Measurements from ENCODE around the gene UBL4A. TPM values are rescaled to one million over a fixed set of nuclear protein-coding genes. Genes with fewer than 3 reads are reported as not detected.

UBL4A gene
- 15.7 TPM for polyA plus RNA-seq (2013, experiment 1 of 2)
- polyA plus RNA-seq (2013, experiment 2 of 2), result 15.4 TPM

- Histone ChIP-seq H2BK12ac (ENCODE audit: low read length) (no peak within 1 kb of the TSS), H2BK5ac (ENCODE audit: low read length) (no peak within 1 kb of the TSS), H3K4me2 (ENCODE audit: insufficient read depth, low read length, poor library complexity, severe bottlenecking) (peak within 1 kb of the TSS; percentile 77), H3K9me3 (replicated peaks in 1 of 2; ENCODE audit: control insufficient read depth in 2 of 2, insufficient read depth in 1 of 2, low read depth in 1 of 2, low read length in 2 of 2) (no peaks in the 10 kb centered on the region), H3K36me3 (replicated peaks in 1 of 2; ENCODE audit: control insufficient read depth in 2 of 2, insufficient read depth in 2 of 2, low read length in 2 of 2) (peaks cover 3 to 8% of the 10 kb centered on the region in 2 donors), H3K14ac (ENCODE audit: low read length) (no peak within 1 kb of the TSS), H3K27me3 (ENCODE audit: control insufficient read depth in 3 of 3, insufficient read depth in 3 of 3, low read depth in 1 of 3, low read length in 3 of 3) (peaks cover 0 to 10% (median 0%) of the 10 kb centered on the region in 3 experiments), H3K27ac (replicated peaks; ENCODE audit: low read length) (no peak within 1 kb of the TSS), H2AFZ (ENCODE audit: low read length) (no peak within 1 kb of the TSS), H3K9ac (ENCODE audit: low read depth, low read length, poor library complexity) (peak within 1 kb of the TSS; percentile 81), H2BK120ac (ENCODE audit: low read depth, low read length) (no peak within 1 kb of the TSS), H4K8ac (ENCODE audit: low read depth, low read length) (no peak within 1 kb of the TSS), H2AK5ac (ENCODE audit: low read depth, low read length) (peak within 1 kb of the TSS; percentile 46), H4K91ac (ENCODE audit: low read depth, low read length, poor library complexity) (no peak within 1 kb of the TSS), H3K4me1 (ENCODE audit: control insufficient read depth in 2 of 2, insufficient read depth in 1 of 2, low read depth in 1 of 2, low read length in 2 of 2) (peaks cover 0 to 4% of the 10 kb centered on the region in 2 donors), H3K4ac (ENCODE audit: low read length) (no peak within 1 kb of the TSS), H3K18ac (ENCODE audit: low read length) (peak within 1 kb of the TSS; percentile 90), H2BK15ac (ENCODE audit: low read length) (no peak within 1 kb of the TSS), H3K23ac (ENCODE audit: low read depth, low read length, poor library complexity) (peak within 1 kb of the TSS; percentile 55), H3K79me1 (ENCODE audit: low read depth, low read length) (peaks cover 7% of the 10 kb centered on the region), H3K4me3 (ENCODE audit: low read length in 2 of 2) (peak within 1 kb of the TSS; percentile 12 to 92)
- no CpG with 5 or more reads among the region's 95 CpGs for WGBS, 2 donors (ENCODE audit: extremely low coverage in 2 of 2, insufficient read length in 2 of 2, insufficient replicate concordance in 1 of 2)
- peak; percentile 21 for DNase-seq (ENCODE audit: low spot score)
These were observed at the start of gene UBL4A for GRCh38 chrX:154486396-154487207. UBL4A (minus strand) TSS chrX:154486615; CDS start chrX:154486584, 31 bp downstream.

GRCh38 chrX:154535892-154536291 is 49.5 kb upstream of the UBL4A start:
- H3K9ac ChIP-seq (ENCODE audit: low read depth, low read length, poor library complexity), result no peak overlapping the region
- no peak overlapping the region for H2AFZ ChIP-seq (ENCODE audit: low read length)
- H3K36me3 ChIP-seq (replicated peaks in 1 of 2; ENCODE audit: control insufficient read depth in 2 of 2, insufficient read depth in 2 of 2, low read length in 2 of 2), result peaks cover 27 to 49% of the 10 kb centered on the region in 2 donors

GRCh38 chrX:154534526-154535322 is 48.3 kb upstream of the UBL4A start:
- WGBS, 2 donors (ENCODE audit: extremely low coverage in 2 of 2, insufficient read length in 2 of 2, insufficient replicate concordance in 1 of 2), result no CpG with 5 or more reads among the region's 34 CpGs
- H3K4me3 ChIP-seq (ENCODE audit: low read length in 2 of 2), result no peak overlapping the region
- H3K9me3 ChIP-seq (replicated peaks in 1 of 2; ENCODE audit: control insufficient read depth in 2 of 2, insufficient read depth in 1 of 2, low read depth in 1 of 2, low read length in 2 of 2), result no peaks in the 10 kb centered on the region
- peak overlapping the region; percentile 48 for H3K18ac ChIP-seq (ENCODE audit: low read length)
- no peak overlapping the region for H3K14ac ChIP-seq (ENCODE audit: low read length)
- no peak overlapping the region for H3K9ac ChIP-seq (ENCODE audit: low read depth, low read length, poor library complexity)
- DNase-seq (ENCODE audit: low spot score), result peak; percentile 66
- H2AK5ac ChIP-seq (ENCODE audit: low read depth, low read length), result peak overlapping the region; percentile 88
- H2BK15ac ChIP-seq (ENCODE audit: low read length), result no peak overlapping the region
- no peak overlapping the region for H2AFZ ChIP-seq (ENCODE audit: low read length)
- no peak overlapping the region for H3K4me2 ChIP-seq (ENCODE audit: insufficient read depth, low read length, poor library complexity, severe bottlenecking)
- peaks cover 27 to 49% of the 10 kb centered on the region in 2 donors for H3K36me3 ChIP-seq (replicated peaks in 1 of 2; ENCODE audit: control insufficient read depth in 2 of 2, insufficient read depth in 2 of 2, low read length in 2 of 2)
- no peak overlapping the region for H3K4ac ChIP-seq (ENCODE audit: low read length)
- H2BK12ac ChIP-seq (ENCODE audit: low read length), result no peak overlapping the region
- no peak overlapping the region for H2BK5ac ChIP-seq (ENCODE audit: low read length)
- H3K4me1 ChIP-seq (ENCODE audit: control insufficient read depth in 2 of 2, insufficient read depth in 1 of 2, low read depth in 1 of 2, low read length in 2 of 2), result no peaks in the 10 kb centered on the region
- no peak overlapping the region for H4K91ac ChIP-seq (ENCODE audit: low read depth, low read length, poor library complexity)
- no peak overlapping the region for H3K27ac ChIP-seq (replicated peaks; ENCODE audit: low read length)
- no peak overlapping the region for H4K8ac ChIP-seq (ENCODE audit: low read depth, low read length)
- no peaks in the 10 kb centered on the region for H3K27me3 ChIP-seq (ENCODE audit: control insufficient read depth in 3 of 3, insufficient read depth in 3 of 3, low read depth in 1 of 3, low read length in 3 of 3)
- H3K23ac ChIP-seq (ENCODE audit: low read depth, low read length, poor library complexity), result peak overlapping the region; percentile 80
- no peak overlapping the region for H2BK120ac ChIP-seq (ENCODE audit: low read depth, low read length)
- no peaks in the 10 kb centered on the region for H3K79me1 ChIP-seq (ENCODE audit: low read depth, low read length)

More at GRCh38 chrX:154535892-154536291, 49.5 kb upstream of the UBL4A start:
- no peak overlapping the region for H2BK12ac ChIP-seq (ENCODE audit: low read length)
- no peak overlapping the region for H3K18ac ChIP-seq (ENCODE audit: low read length)
- H3K79me1 ChIP-seq (ENCODE audit: low read depth, low read length), result no peaks in the 10 kb centered on the region
- H3K4ac ChIP-seq (ENCODE audit: low read length), result no peak overlapping the region
- H3K23ac ChIP-seq (ENCODE audit: low read depth, low read length, poor library complexity), result no peak overlapping the region
- no peaks in the 10 kb centered on the region for H3K27me3 ChIP-seq (ENCODE audit: control insufficient read depth in 3 of 3, insufficient read depth in 3 of 3, low read depth in 1 of 3, low read length in 3 of 3)
- no peak overlapping the region for H4K8ac ChIP-seq (ENCODE audit: low read depth, low read length)
- H3K14ac ChIP-seq (ENCODE audit: low read length), result no peak overlapping the region
- H4K91ac ChIP-seq (ENCODE audit: low read depth, low read length, poor library complexity), result no peak overlapping the region
- no peak overlapping the region for H3K4me2 ChIP-seq (ENCODE audit: insufficient read depth, low read length, poor library complexity, severe bottlenecking)
- no peaks in the 10 kb centered on the region for H3K4me1 ChIP-seq (ENCODE audit: control insufficient read depth in 2 of 2, insufficient read depth in 1 of 2, low read depth in 1 of 2, low read length in 2 of 2)
- no peak overlapping the region for H2BK120ac ChIP-seq (ENCODE audit: low read depth, low read length)
- no CpG with 5 or more reads among the region's 9 CpGs for WGBS, 2 donors (ENCODE audit: extremely low coverage in 2 of 2, insufficient read length in 2 of 2, insufficient replicate concordance in 1 of 2)
- H2BK15ac ChIP-seq (ENCODE audit: low read length), result no peak overlapping the region
- no peak overlapping the region for H2AK5ac ChIP-seq (ENCODE audit: low read depth, low read length)
- no peak for DNase-seq (ENCODE audit: low spot score)
- H2BK5ac ChIP-seq (ENCODE audit: low read length), result no peak overlapping the region
- H3K9me3 ChIP-seq (replicated peaks in 1 of 2; ENCODE audit: control insufficient read depth in 2 of 2, insufficient read depth in 1 of 2, low read depth in 1 of 2, low read length in 2 of 2), result no peaks in the 10 kb centered on the region
- H3K27ac ChIP-seq (replicated peaks; ENCODE audit: low read length), result no peak overlapping the region
- no peak overlapping the region for H3K4me3 ChIP-seq (ENCODE audit: low read length in 2 of 2)

- DNase-seq (ENCODE audit: low spot score), result no peak
- Histone ChIP-seq H3K23ac (ENCODE audit: low read depth, low read length, poor library complexity) (peak overlapping the region; percentile 43), H4K91ac (ENCODE audit: low read depth, low read length, poor library complexity) (no peak overlapping the region), H3K4me1 (ENCODE audit: control insufficient read depth in 2 of 2, insufficient read depth in 1 of 2, low read depth in 1 of 2, low read length in 2 of 2) (no peaks in the 10 kb centered on the region), H3K9me3 (replicated peaks in 1 of 2; ENCODE audit: control insufficient read depth in 2 of 2, insufficient read depth in 1 of 2, low read depth in 1 of 2, low read length in 2 of 2) (no peaks in the 10 kb centered on the region), H3K27ac (replicated peaks; ENCODE audit: low read length) (no peak overlapping the region), H2BK120ac (ENCODE audit: low read depth, low read length) (no peak overlapping the region), H4K8ac (ENCODE audit: low read depth, low read length) (no peak overlapping the region), H3K27me3 (ENCODE audit: control insufficient read depth in 3 of 3, insufficient read depth in 3 of 3, low read depth in 1 of 3, low read length in 3 of 3) (no peaks in the 10 kb centered on the region), H3K14ac (ENCODE audit: low read length) (no peak overlapping the region), H3K36me3 (replicated peaks in 1 of 2; ENCODE audit: control insufficient read depth in 2 of 2, insufficient read depth in 2 of 2, low read length in 2 of 2) (peaks cover 27 to 49% of the 10 kb centered on the region in 2 donors), H3K9ac (ENCODE audit: low read depth, low read length, poor library complexity) (no peak overlapping the region), H3K4ac (ENCODE audit: low read length) (no peak overlapping the region), H2BK5ac (ENCODE audit: low read length) (no peak overlapping the region), H2BK15ac (ENCODE audit: low read length) (no peak overlapping the region), H3K4me3 (ENCODE audit: low read length in 2 of 2) (no peak overlapping the region), H2AFZ (ENCODE audit: low read length) (no peak overlapping the region), H3K18ac (ENCODE audit: low read length) (no peak overlapping the region), H3K4me2 (ENCODE audit: insufficient read depth, low read length, poor library complexity, severe bottlenecking) (no peak overlapping the region), H2AK5ac (ENCODE audit: low read depth, low read length) (no peak overlapping the region), H3K79me1 (ENCODE audit: low read depth, low read length) (no peaks in the 10 kb centered on the region), H2BK12ac (ENCODE audit: low read length) (no peak overlapping the region)
- no CpG with 5 or more reads among the region's 23 CpGs for WGBS, 2 donors (ENCODE audit: extremely low coverage in 2 of 2, insufficient read length in 2 of 2, insufficient replicate concordance in 1 of 2)
These were observed 46.3 kb upstream of the UBL4A start for GRCh38 chrX:154532690-154533089.
